Adipose tissue (tissue), 3 donors: Measurements from ENCODE around the gene STING1. TPM values are rescaled to one million over a fixed set of nuclear protein-coding genes. Genes with fewer than 3 reads are reported as not detected.
"Not testable (repeated sequence)": the region's sequence is repeated elsewhere in the genome, so short reads cannot be mapped to it uniquely, and the experiment has no call there.

Source experiments
- H3K27ac ChIP-seq: one replicate; pipeline ENCODE4 v1.5.1; 2013; ENCODE audit warnings: low read depth, low read length
- WGBS, 3 donors: extraction: QIAGEN DNeasy Blood & Tissue Kit; methylation state at CpG; one replicate each; pipeline ENCODE4 v1.1.7; 2013; 5-methylcytosine and 5-hydroxymethylcytosine counted together
- polyA plus RNA-seq, 3 donors: library from polyadenylated mRNA; stranded (reverse); fragments of 200-250 nt; gene quantifications; one replicate each; pipeline ENCODE4 v1.2.3, GENCODE V29; 2013
- donor health status: healthy with polysubstance abuse.
- donor health status: Bipolar disorder and iron deficiency.
- donor health status: healthy.

The STING1 gene
- 10 to 100 TPM in 2 of 3 donors, 1 to 10 TPM in 1; 8.0 to 52.5 (median 28.3) TPM for polyA plus RNA-seq

DNA sequence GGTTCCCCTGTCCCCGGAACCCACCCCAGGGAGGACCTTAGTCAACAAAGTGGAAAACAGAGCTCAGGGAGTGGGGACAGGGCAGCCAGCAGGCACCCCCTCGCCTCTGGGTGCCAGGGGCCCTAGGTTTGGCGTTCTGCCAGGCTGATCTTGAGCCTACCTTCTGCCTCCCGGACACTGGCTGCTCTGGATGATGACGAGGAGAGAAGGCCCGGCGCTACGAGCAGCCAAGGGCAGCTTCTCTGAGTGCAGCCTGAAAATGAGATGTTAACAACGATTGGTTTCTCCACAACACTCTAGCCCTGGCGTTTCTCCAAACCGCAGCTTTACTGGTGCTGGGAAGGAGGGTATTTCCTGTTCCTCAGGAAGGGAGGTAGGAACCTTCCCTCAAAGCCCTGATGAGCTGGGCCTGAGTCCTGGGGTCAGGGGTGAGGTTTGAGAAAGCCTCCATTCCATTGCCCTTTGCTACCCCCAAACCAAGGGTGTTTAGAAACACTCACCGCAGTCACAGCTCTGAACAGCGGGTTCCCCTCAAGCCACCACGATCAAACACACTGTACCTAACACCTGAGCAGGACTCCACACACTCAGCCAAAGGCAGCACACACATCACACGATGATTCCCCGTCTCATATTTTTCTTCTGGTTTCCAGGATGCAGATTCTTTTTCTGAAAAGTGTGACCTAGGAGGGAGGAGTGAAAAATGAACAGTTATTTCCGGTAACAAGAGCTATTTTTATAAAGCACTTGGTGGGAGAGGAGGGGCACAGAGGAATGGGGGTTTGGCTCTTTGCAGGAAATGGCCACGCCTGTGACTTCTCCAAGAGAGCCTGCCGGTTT lies at the start of gene STING1:
TSS of gene STING1 (minus strand) at position 709 of the 840 bp plus-strand sequence. CDS start 1,054 bp downstream, outside the sequence.
- H3K27ac ChIP-seq, result peak within 1 kb of the TSS; percentile 77
- 3 to 44% (median 4%) methylated on average over 19 of the region's 19 CpGs for WGBS, 3 donors

DNA sequence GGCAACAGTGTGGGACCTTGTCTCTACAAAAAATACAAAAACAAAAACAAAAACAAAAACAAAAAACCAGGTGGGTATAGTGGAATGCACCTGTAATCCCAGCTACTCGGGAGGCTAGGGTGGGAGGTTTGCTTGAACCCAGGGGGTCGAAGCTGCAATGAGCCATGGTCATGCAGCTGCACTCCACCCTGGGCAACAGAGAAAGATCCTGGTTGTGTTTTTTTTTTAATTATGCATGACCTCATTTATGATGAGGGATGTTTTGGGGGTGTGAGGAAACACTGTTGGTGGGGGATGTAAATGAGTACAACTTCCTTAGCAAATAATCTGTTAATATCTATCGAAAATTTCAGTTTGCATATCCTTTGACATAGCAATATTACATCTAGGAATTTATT lies 49.2 kb upstream of the STING1 start:
- H3K27ac ChIP-seq, result no peak overlapping the region
- 87 to 90% (median 89%) methylated on average over 3 of the region's 3 CpGs for WGBS, 3 donors

DNA sequence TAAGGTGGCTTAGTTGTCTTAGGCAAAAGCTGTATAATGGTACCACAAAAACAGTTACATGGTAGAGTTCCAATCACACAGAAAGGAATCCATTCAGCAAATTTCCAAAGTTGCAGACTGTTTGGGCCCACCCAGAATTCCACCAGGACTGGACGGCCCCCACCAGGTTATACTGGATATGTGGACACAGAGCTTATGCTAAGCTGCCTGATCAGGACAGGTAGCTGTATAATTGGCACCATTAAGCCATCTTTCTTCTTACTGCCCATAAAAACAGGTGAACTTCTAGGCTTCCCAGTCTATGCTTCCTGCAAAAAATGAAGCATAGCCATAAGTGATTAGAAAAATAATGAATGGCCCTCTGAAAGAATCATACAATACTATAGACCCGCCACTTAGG lies 47.5 kb upstream of the STING1 start:
- H3K27ac ChIP-seq, result not testable (repeated sequence)
- 91 to 93% (median 92%) methylated on average over 2 of the region's 2 CpGs for WGBS, 3 donors

DNA sequence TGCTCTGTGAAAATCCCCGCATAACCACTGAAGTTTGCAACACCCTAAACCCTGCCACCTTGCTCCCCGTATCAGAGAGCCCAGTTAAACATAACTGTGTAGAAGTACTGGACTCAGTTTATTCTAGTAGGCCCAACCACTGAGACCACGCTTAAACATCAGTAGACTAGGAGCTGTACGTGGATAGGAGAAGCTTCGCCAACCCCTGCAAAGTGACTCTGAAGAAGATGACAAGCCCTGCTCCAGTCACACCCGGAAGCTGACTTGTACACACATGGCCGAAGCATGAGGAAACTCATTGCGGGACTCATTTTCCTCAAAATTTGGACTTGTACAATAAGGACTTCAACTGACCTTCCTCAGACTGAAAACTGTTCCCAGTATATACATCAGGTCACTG lies 46.1 kb upstream of the STING1 start:
- 95% methylated on average over 8 of the region's 8 CpGs for WGBS, 3 donors
- H3K27ac ChIP-seq, result not testable (repeated sequence)

DNA sequence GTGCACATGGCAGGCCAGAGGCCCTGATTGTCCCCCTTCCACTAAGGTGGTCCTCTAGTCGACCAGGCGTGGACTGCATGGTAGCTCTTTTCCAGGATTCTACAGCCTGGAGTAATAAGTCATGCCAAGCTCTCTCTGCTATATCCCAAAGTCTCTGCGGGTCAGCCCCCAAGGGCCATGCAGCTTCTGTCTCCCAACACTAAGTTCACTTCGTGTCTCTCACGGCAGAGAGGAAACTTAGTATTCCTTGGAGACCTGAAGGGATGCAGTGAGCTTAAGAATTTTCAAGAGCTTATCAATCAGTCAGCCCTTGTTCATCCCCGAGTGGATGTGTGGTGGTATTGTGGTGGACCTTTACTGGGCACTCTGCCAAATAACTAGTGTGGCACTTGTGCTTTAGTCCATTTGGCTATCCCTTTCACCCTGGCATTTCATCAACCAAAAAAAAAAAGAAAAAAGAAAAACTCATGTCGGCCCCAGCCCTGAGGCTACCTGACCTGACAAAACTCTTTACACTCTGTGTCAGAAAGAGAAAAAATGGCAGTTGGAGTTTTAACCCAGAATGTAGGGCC lies 45.4 kb upstream of the STING1 start:
- not testable (repeated sequence) for H3K27ac ChIP-seq
- 64 to 75% (median 70%) methylated on average over 7 of the region's 7 CpGs for WGBS, 3 donors

DNA sequence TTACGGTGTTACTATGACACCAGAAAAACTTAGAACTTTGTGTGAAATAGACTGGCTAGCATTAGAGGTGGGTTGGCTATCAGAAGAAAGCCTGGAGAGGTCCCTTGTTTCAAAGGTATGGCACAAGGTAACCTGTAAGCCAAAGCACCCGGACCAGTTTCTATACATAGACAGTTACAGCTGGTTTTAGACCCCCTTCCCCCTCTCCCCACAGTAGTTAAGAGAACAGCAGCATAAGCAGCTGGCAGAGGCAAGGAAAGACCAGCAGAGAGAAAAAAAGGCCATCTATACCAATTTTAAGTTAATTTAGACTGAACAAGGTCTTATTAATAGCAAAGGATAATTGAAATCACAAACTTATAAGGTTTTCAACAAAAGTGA lies 44.5 kb upstream of the STING1 start:
- H3K27ac ChIP-seq, result not testable (repeated sequence)
- WGBS, 3 donors, result 71 to 91% (median 83%) methylated on average over 2 of the region's 2 CpGs

DNA sequence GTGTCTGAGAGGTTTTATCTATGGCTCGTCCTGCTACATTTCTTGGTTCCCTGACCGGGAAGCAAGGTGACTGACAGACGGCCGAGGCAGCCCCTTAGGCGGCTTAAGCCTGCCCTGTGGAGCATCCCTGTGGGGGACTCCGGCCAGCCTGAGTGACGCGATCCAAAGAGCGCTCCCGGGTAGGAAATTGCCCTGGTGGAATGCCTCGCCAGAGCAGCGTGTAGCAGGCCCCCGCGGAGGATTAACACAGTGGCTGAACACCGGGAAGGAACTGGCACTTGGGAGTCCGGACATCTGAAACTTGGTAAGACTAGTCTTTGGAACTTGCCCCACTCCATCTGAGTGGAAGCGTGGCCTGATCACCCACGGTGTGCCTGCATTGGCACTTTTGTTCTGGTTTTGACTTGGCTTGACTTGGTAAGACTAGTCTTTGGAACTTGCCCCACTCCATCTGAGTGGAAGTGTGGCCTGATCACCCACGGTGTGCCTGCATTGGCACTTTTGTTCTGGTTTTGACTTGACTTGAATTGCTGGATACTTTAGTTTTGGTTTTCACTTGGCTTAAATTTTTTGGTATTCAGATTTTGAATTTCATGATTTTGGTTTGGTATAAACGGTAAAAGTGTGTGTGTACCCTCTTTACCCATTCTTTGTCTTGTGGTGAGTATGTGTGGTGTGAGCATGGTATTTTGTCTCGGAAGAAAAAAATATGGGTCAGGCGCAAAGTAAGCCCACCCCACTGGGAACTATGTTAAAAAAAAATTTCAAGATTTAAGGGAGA lies 43.9 kb upstream of the STING1 start:
- H3K27ac ChIP-seq, result not testable (repeated sequence)
- 85 to 90% (median 88%) methylated on average over 22 of the region's 22 CpGs for WGBS, 3 donors

DNA sequence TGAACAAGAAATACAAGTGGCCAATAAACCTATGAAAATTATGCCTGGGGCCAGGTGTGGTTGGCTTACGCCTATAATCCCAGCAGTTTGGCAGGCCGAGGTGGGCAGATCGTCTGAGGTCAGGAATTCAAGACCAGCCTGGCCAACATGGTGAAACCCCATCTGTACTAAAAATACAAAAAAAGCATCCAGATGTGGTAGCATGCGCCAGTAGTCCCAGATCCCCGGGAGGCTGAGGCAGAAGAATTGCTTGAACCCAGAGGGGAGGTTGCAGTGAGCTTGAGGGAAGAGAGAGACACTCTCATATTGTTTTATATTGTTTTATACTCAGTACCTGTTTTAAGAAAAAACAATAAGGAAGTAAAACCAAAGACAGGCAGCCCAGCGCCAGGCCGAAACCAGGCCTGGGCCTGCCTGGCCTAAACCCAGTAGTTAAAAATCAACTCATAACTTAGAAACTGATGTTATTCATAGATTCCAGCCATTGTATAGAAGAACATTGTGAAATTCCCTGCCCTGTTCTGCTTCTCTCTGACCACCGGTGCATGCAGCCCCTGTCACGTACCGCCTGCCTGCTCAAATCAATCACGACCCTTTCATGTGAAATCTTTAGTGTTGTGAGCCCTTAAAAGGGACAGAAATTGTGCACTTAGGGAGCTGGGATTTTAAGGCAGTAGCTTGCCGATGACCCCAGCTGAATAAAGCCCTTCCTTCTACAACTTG lies 43.2 kb upstream of the STING1 start:
- H3K27ac ChIP-seq, result not testable (repeated sequence)

DNA sequence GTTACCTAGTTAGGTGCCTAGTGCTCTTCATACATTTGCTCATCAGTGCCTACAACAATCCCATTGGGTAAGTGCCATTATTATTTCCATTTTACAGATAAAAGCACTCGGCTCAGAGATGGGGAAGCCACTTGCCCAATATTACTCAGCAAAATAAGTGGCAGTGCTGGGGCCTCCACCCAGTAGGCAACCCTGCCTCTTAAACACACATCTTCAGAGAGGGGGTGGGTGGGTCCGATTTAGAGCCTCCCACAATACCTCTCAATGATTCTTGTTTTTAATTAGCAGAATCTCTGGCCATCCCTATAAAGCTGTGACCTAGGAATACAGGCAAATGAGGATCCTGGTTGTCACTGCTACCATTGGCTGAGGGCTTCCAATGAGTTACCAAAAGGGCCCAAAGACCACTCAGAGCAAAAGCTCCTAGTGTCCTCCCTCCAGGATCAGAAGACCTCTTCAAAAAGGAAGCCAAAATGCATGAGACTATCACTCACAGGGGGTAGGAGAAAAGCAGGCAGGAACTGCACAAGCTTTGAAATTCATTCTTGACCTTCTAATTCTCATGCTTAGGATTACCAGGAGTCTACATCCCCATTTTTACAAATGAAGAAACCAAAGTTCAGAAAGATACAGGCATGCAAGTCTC lies 42.5 kb upstream of the STING1 start:
- no peak overlapping the region for H3K27ac ChIP-seq
- 55 to 70% (median 59%) methylated on average over 2 of the region's 2 CpGs for WGBS, 3 donors

More for the DNA sequence above, 43.2 kb upstream of the STING1 start:
- WGBS, 3 donors, result 86 to 94% (median 86%) methylated on average over 12 of the region's 12 CpGs

DNA sequence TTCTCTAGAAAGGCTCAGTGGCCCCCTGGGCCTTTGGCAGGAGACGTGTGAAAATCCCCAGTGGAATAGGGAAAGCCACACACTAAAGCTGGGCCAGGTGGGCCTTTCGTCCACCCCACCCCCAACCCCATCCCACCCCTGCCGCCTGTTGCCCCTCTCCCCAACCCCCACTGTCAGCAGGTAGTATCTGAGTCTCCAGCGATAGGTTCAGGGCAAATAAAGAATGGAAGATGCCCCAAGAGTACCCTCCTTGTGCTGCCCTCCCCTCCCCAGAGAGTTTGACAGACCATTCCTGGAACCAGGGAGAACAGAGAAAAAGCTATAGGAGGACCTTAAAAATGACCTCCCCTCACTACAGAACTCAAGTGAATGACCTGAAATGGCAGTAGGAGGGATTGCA lies 41.9 kb upstream of the STING1 start:
- WGBS, 3 donors, result 78 to 85% (median 83%) methylated on average over 4 of the region's 4 CpGs
- H3K27ac ChIP-seq, result no peak overlapping the region

DNA sequence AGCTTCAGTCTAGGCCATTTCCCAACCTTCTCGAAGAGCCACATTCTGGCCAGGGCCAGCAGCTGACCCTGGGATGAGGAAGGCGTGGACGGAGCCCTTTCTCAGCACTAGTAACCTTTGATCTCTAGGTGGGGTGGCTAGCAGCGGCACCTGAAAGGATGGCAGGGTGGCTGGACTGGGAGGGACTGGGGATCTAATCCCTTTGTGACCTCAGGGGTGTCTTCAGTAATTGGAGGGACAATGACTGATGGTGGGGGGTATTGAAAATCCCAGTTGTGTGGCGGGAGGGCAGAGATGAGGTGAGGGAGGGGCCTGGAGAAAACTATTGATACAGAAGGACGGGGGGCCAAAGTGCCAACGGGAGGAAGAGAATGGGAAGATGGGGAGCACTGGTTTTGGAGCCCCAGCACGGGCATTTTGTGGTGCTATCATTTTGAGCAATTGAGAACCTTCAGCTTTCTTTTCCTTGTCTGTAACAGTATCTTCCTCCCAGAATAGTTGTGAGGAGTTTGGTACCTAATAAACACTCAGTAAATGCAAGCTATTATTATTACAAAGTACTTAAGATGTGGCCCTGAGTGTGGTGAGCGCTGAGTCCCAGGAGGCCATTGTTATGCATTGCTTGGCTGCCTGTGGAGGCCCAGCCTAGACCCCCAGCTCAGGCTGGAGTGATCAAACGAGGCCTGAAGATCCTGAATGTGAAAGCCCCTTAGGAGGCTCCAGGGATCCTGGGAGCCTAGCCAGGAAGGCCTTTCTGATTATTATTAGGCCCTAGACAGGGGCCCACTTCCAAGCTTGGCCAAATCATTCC lies 41.3 kb upstream of the STING1 start:
- 75 to 87% (median 84%) methylated on average over 10 of the region's 10 CpGs for WGBS, 3 donors
- no peak overlapping the region for H3K27ac ChIP-seq

DNA sequence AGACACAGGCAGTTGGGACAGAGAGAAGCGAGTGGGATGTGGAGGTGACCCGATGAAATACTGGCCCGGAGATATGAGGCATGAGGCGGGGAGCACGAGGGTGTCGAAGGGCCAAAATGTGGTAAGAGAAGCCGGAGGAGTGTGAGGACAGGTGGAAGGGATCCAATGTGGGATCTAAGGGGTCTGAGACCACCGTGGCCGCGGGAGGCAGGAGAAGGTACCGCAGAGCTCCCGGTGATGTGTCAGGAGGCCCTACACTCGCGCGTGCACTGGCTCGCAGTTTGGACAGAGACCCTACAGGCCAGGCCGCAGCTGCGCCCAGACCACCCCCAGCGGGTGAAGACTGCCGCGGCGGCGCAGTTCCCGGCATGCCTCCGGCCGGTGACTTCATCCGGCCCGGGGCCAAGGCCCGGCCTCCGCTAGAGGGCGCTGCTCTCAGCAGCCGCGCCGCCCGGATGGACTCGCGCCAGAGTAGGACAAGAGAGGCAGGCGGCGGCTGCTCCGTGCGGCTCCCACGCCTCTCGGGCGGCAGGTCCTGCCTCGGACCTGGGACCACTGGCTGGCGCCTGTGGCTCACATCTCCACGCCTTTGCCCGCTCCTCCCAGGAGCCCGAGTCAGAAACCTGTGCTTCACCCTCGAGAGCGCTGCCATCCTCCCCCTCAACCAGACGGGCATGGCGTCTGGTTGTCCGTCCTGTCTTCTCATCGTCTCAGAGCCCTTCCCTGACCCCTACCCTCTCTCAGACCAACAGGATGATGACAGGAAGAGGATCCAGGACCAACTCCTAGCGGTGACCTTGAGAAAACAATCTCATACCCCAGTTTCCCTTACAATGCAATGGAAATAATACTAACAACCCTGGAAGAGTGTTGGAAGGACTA lies 35.4 kb upstream of the STING1 start:
- 4 to 6% (median 5%) methylated on average over 56 of the region's 56 CpGs for WGBS, 3 donors
- no peak overlapping the region for H3K27ac ChIP-seq

DNA sequence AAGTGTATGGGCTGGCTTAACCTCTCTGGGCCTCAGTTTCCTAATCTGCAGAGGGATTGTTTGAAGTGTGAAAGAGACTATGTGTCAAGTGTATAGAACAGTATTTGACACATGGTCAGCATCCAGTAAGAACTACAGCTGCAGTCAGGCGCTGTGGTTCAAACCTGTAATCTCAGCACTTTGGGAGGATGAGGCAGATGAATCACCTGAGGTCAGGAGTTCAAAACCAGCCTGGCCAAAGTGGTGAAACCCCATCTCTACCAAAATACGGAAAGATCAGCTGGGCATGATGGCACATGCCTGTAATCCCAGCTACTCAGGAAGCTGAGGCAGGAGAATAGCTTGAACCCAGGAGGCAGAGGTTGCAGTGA lies 31.9 kb upstream of the STING1 start:
- WGBS, 3 donors, result 80 to 93% (median 87%) methylated on average over 2 of the region's 2 CpGs
- no peak overlapping the region for H3K27ac ChIP-seq

DNA sequence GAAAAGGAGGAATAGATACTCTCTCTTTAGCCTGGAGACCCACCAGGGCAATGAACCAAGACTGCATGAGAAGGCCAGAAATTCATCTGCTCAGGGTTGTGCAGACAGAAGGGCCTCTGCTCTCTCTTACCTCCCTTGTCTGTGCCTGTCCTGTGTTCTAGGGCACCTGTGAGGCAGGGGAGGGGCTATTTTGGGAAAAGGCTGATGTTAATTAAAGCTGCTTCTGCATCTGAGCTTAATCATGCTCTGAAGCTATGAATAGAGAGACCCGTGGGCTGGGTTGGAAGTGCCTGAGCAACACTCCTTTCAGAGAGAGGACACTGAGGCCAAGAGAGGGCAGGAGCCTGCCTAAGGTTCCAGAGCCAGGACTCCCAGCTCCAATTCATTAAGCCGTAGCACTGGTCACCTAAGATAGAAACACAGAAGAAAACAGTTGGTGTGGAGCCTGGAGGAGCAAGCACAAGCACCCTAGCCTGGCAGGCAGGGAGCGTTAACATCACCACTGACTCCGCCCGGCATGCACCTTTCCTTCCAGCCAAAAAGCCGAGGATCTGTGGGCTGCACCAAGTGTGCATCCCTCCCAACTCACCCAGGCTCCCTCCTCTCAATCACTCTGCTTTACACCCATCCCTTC lies 31.4 kb upstream of the STING1 start:
- H3K27ac ChIP-seq, result no peak overlapping the region
- 76 to 84% (median 81%) methylated on average over 6 of the region's 6 CpGs for WGBS, 3 donors

DNA sequence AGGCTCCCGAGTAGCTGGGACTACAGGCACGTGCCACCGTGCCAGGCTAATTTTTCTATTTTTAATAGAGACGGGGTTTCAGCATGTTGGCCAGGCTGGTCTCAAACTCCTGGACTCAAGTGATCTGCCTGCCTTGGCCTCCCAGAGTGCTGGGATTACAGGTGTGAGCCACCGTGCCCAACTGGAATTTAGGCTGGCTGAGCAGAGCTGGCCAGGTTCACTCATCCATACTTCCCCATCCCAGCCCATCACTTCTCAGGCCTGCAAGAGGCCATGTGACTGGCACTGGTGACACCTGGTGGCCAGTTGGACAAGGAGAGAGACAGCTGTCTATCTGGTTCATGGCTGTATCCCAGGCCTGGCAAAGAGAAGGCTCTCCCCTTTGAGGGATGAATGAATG lies 30.9 kb upstream of the STING1 start:
- WGBS, 3 donors, result 76 to 81% (median 77%) methylated on average over 5 of the region's 5 CpGs
- H3K27ac ChIP-seq, result not testable (repeated sequence)

DNA sequence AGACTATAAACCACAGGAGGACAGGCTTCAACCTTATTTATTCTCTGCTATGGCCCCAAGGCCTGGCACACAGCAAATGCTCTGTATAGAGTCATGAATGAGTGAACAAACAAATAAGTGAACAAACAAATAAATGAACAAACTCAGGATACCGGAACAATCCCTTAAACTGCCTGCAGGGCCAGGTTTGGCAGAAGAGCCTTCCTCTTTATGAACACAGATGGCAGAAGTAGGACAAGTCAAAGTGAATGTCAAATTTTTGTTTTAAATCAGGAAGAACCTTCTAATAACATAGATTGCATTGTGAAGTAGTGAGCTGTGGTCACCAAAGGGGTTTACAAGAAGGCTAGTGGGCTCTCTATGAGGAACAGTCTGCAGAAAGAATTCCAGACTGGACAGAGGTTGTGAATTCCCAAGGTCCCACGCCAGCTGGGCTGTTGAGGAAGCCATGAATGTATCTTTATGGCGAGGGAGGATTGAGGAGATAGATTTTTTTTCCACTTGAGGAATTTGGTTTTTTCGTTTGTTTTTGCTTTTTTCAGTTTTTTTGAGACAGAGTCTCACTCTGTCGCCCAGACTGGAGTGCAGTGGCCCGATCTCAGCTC lies 30.3 kb upstream of the STING1 start:
- no peak overlapping the region for H3K27ac ChIP-seq
- WGBS, 3 donors, result 76 to 87% (median 77%) methylated on average over 6 of the region's 6 CpGs
